Stimulated activated effector memory CD8-positive, alpha-beta T cell treated with anti-CD3 and anti-CD28 coated beads, Interleukin-12 subunit alpha, Interleukin-12 subunit beta, amount 100 ng/mL, for 72 hours (primary cell): ENCODE measurements around the gene SERPINB6.
A peak's percentile ranks its signal among the peaks of the same experiment; 100 is the strongest.

Experiments
- ATAC-seq: fragments of 150-1000 bp; cut with Tn5 transposase; 2 replicates; pipeline ENCODE4 v1.10.0; 2021
- DNase-seq, 2 donors: peaks; one replicate each; pipeline ENCODE4 v3.0.0; 2021 to 2022; ENCODE audit warnings: low spot score in 2 of 2
- H3K27ac Mint-ChIP-seq: one replicate; pipeline ENCODE4 v1.8.0; 2022; ENCODE audit warnings: mild to moderate bottlenecking, mixed read lengths
- H3K36me3 Mint-ChIP-seq: one replicate; pipeline ENCODE4 v1.8.0; 2022; ENCODE audit warnings: mild to moderate bottlenecking, mixed read lengths
- H3K4me1 Mint-ChIP-seq: one replicate; pipeline ENCODE4 v1.8.0; 2022; ENCODE audit warnings: mixed read lengths
- H3K4me3 Mint-ChIP-seq: one replicate; pipeline ENCODE4 v1.8.0; 2022; ENCODE audit warnings: mild to moderate bottlenecking, mixed read lengths
- H3K9me3 Mint-ChIP-seq: one replicate; pipeline ENCODE4 v1.8.0; 2022; ENCODE audit warnings: mixed read lengths

Gene SERPINB6

GRCh38 chr6:2989332-2990247, 18.2 kb upstream of the SERPINB6 start:
- Mint-ChIP-seq H3K9me3 (no peaks in the 10 kb centered on the region), H3K36me3 (peaks cover 18% of the 10 kb centered on the region), H3K4me1 (peaks cover 24% of the 10 kb centered on the region), H3K4me3 (peak overlapping the region; percentile 85), H3K27ac (peak overlapping the region; percentile 99)
- DNase-seq (peak; percentile 49 to 89), ATAC-seq (peak; percentile 77)

DNA sequence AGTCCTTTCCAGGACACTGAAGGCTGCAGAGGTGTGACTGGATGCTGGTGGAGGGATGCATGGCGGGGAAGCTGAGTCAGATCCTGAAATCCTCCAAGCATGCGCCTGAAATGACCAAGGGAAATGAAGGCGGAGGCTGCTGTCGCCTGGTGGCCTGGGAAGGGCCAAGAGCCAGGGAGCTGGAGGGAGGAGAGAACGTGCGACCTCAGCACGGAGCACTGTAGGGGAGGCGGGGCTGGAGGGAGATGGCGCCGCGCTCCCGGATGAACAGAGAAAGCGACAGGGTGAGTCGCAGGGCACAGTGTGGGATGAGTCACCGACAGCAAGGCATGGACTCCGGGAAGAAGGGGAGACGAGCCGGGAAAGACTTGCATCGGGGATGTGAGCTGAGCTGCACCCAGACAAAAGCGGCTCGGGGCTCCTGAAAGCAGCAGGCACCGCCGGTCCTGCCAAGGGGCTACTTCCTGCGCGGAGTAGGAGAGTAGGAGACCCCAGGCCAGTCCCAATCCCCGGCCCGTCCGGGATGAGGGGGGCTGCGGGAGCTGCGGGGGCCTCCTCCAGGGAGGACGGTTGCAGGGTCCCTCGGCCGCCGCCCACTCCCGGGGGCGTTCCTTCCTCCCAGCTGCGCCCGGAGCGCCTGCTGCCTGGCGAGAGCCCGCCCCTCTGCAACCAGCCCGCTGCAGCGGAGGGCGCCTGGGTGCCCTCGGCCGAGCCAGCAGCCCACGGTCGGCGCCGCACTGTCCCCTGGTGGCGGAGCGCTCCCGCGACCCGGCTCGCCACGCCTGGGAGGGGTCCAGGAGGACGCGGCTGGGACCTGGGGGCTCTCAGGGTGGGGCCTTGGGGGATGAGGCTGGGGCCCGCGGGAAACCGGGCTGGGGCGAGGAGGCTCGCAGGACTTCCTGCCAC, 17.3 kb upstream of the SERPINB6 start:
- H3K4me1 Mint-ChIP-seq: peaks cover 24% of the 10 kb centered on the region
- H3K27ac Mint-ChIP-seq: peak overlapping the region; percentile 99
- no peaks in the 10 kb centered on the region for H3K9me3 Mint-ChIP-seq
- ATAC-seq: peak; percentile 91
- peaks cover 18% of the 10 kb centered on the region for H3K36me3 Mint-ChIP-seq
- peak overlapping the region; percentile 85 for H3K4me3 Mint-ChIP-seq
- peak; percentile 74 to 92 for DNase-seq

DNA sequence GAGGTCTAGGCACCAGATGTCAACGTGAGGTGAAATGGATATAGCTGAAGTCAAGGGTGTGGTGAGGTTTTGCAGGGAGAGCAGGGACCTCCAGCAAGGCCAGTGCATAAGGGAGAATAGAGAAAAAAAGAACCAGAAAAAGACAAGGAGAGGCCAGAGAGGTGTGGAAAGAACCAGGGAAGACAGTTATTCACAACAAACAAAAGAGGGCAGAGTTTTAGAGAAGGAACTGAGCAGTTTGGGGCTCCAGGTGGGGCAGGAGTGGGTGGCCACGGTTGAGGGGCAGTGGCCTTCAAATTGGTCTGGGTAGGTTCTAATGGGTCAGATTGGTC, 16.7 kb upstream of the SERPINB6 start:
- no peak for DNase-seq
- ATAC-seq: no peak
- Mint-ChIP-seq H3K36me3 (peaks cover 18% of the 10 kb centered on the region), H3K27ac (peak overlapping the region; percentile 90), H3K9me3 (no peaks in the 10 kb centered on the region), H3K4me1 (peaks cover 24% of the 10 kb centered on the region), H3K4me3 (peak overlapping the region; percentile 85)

DNA sequence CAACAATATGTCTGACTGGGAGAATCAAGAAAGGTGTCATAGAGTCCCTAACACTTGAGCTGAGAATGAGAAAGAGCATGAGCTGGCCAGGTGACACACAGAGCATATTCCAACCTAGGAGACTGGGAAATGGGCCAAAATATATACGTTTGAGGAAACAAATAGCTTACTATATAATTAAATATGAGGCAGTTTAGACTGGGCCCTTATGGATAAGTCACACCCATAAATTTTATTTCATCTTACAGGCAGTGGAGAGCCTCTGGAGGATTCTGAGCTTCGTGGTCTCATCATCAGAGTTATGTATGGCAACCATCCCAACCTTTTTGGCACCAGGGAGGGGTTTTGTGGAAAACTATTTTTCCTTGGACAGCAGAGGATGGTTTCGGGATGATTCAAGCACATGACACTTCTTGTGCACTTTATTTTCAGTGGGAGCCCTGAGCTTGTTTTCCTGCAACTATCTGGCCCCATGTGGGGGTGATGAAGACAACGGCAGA, 15.4 kb upstream of the SERPINB6 start:
- H3K4me3 Mint-ChIP-seq: peak overlapping the region; percentile 85
- DNase-seq: no peak
- no peaks in the 10 kb centered on the region for H3K9me3 Mint-ChIP-seq
- peaks cover 24% of the 10 kb centered on the region for H3K4me1 Mint-ChIP-seq
- H3K27ac Mint-ChIP-seq: peak overlapping the region; percentile 90
- ATAC-seq: no peak
- H3K36me3 Mint-ChIP-seq: peaks cover 18% of the 10 kb centered on the region

DNA sequence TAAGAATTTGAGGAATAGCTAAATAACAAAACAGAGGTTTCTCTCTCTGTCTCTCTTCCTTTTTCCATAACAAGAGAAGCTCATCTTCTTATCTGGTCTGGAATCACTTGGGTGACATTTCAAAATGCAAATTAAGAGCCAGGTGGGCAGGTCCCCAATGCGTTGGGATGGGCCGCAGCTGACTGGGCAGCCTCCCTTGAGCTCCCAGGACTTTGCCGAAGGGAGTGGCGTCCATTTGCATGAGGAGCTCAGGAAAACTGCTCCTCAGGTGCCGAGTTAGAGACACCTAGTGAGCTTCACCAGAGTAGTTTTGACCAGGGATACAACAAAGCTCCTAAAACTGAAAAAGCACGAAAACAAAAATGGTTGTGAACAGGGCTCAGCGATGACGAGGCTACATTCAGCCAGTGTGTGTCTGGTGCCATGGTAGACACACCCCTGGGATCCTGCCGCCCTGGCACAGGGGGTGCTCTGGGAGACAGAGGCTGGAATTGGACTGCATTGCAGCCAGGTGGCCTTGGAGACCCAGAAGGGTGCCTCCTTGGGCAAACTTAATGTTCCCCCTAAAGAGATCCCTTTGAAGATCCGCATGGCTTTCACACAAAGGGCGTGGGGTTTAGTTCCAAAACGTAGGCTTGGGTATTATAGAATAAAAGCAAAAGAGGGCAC, 13.5 kb upstream of the SERPINB6 start:
- Mint-ChIP-seq H3K4me1 (peaks cover 17% of the 10 kb centered on the region), H3K36me3 (peaks cover 16% of the 10 kb centered on the region), H3K4me3 (no peak overlapping the region), H3K9me3 (no peaks in the 10 kb centered on the region), H3K27ac (no peak overlapping the region)
- no peak for DNase-seq
- no peak for ATAC-seq

GRCh38 chr6:2982426-2983117, 11.2 kb upstream of the SERPINB6 start:
- ATAC-seq (no peak), DNase-seq (no peak)
- no peaks in the 10 kb centered on the region for H3K9me3 Mint-ChIP-seq
- H3K36me3 Mint-ChIP-seq: no peaks in the 10 kb centered on the region
- no peak overlapping the region for H3K4me3 Mint-ChIP-seq
- no peak overlapping the region for H3K27ac Mint-ChIP-seq
- peaks cover 6% of the 10 kb centered on the region for H3K4me1 Mint-ChIP-seq

- Mint-ChIP-seq H3K9me3 (no peaks in the 10 kb centered on the region), H3K4me3 (no peak overlapping the region), H3K4me1 (peaks cover 14% of the 10 kb centered on the region), H3K27ac (peak overlapping the region; percentile 5), H3K36me3 (no peaks in the 10 kb centered on the region)
- DNase-seq (no peak), ATAC-seq (no peak)
Observed at GRCh38 chr6:2980465-2980855, 9.1 kb upstream of the SERPINB6 start.

GRCh38 chr6:2979819-2980464, 8.6 kb upstream of the SERPINB6 start:
- H3K4me1 Mint-ChIP-seq: peaks cover 14% of the 10 kb centered on the region
- ATAC-seq: no peak
- H3K4me3 Mint-ChIP-seq: no peak overlapping the region
- no peak for DNase-seq
- H3K27ac Mint-ChIP-seq: peak overlapping the region; percentile 5
- no peaks in the 10 kb centered on the region for H3K36me3 Mint-ChIP-seq
- no peaks in the 10 kb centered on the region for H3K9me3 Mint-ChIP-seq

- Mint-ChIP-seq H3K9me3 (no peaks in the 10 kb centered on the region), H3K27ac (no peak overlapping the region), H3K36me3 (no peaks in the 10 kb centered on the region), H3K4me1 (peaks cover 20% of the 10 kb centered on the region), H3K4me3 (no peak overlapping the region)
- no peak for DNase-seq
- no peak for ATAC-seq
Observed at GRCh38 chr6:2978923-2979322, 7.6 kb upstream of the SERPINB6 start.

- no peak overlapping the region for H3K27ac Mint-ChIP-seq
- H3K4me3 Mint-ChIP-seq: no peak overlapping the region
- DNase-seq (no peak), ATAC-seq (no peak)
- H3K9me3 Mint-ChIP-seq: no peaks in the 10 kb centered on the region
- no peaks in the 10 kb centered on the region for H3K36me3 Mint-ChIP-seq
- peaks cover 20% of the 10 kb centered on the region for H3K4me1 Mint-ChIP-seq
Observed at GRCh38 chr6:2977799-2978590, 6.6 kb upstream of the SERPINB6 start.

- H3K4me3 Mint-ChIP-seq: peak overlapping the region; percentile 54
Observed at GRCh38 chr6:2977290-2977689, 5.9 kb upstream of the SERPINB6 start.

GRCh38 chr6:2976571-2977085, 5.3 kb upstream of the SERPINB6 start:
- peak overlapping the region; percentile 94 for H3K27ac Mint-ChIP-seq
- no peak for DNase-seq
- ATAC-seq: peak; percentile 74
- H3K4me3 Mint-ChIP-seq: peak overlapping the region; percentile 54
- no peaks in the 10 kb centered on the region for H3K9me3 Mint-ChIP-seq
- peaks cover 5% of the 10 kb centered on the region for H3K36me3 Mint-ChIP-seq
- peaks cover 28% of the 10 kb centered on the region for H3K4me1 Mint-ChIP-seq

More at GRCh38 chr6:2977290-2977689, 5.9 kb upstream of the SERPINB6 start:
- Mint-ChIP-seq H3K9me3 (no peaks in the 10 kb centered on the region), H3K4me1 (peaks cover 21% of the 10 kb centered on the region), H3K36me3 (no peaks in the 10 kb centered on the region), H3K27ac (peak overlapping the region; percentile 94)
- no peak for DNase-seq
- no peak for ATAC-seq

- Mint-ChIP-seq H3K9me3 (no peaks in the 10 kb centered on the region), H3K36me3 (peaks cover 5% of the 10 kb centered on the region), H3K27ac (peak overlapping the region; percentile 94), H3K4me1 (peaks cover 28% of the 10 kb centered on the region), H3K4me3 (peak overlapping the region; percentile 54)
- DNase-seq: peak in 1 of 2 donors; percentile 59
- peak; percentile 65 for ATAC-seq
Observed at GRCh38 chr6:2976060-2976459, 4.7 kb upstream of the SERPINB6 start.
